ENCODE data around the gene GPC5.

GPC5 gene

DNA sequence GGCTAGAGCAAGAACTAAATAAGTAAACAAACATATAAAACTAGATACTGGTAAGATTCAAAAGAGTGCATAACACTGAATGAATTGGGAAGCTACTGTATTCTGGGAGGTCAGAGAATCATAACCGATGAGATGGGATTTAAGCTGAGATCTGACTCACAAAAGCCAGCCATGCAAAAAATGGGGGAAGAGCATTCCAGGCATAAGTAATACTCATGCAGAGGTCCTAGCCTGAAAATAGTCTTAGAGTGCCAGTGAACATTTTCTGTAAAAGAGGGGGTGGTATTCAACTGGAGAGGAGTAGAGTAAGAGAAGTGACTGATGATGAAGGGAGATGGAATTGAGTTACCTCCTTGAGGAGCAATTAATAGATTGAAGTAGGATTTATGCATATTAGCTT lies 956.2 kb downstream of the GPC5 start:
- DNase-seq (ENCODE audit: low read depth in 3 of 3): no peak

DNA sequence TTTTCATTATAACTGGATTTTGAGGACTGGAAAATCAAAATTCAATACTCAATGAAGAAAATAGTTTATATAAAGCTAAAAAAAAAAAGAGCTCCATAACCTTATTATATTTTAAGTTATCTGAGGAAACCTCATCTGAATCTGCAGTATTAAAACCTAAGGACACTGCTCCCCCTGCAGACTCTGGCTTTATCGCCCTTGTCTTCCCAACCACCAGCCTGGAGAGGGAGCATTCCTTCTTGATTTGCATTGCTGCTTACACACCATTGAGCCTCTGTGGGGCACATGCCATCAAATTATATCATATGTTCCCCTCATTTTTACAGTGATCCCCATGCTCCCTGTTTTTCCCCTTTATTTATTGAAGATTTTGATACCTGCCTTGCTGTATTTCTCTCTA lies 956.8 kb downstream of the GPC5 start:
- no peak for DNase-seq (ENCODE audit: low read depth in 3 of 3)

DNA sequence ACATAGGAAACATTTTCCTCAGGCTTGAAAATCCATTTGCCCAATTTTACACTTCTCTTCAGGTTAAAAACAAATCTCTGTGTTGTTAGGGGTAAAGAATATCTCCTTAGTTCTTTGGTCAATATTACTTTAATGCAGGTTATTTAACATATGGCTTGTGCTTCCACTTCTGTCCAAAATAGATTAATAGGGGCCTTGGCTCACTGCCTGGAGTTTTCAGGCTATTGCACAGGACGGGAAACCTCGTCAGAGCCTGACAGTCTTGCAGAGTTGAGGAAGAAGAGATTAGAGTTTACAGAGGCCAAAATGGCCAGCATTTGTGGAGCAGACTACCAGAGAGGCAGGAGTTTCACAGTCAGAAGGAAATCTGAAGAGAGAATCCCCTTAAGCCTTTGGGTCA lies 964.3 kb downstream of the GPC5 start:
- no peak for DNase-seq (ENCODE audit: low read depth in 3 of 3)

DNA sequence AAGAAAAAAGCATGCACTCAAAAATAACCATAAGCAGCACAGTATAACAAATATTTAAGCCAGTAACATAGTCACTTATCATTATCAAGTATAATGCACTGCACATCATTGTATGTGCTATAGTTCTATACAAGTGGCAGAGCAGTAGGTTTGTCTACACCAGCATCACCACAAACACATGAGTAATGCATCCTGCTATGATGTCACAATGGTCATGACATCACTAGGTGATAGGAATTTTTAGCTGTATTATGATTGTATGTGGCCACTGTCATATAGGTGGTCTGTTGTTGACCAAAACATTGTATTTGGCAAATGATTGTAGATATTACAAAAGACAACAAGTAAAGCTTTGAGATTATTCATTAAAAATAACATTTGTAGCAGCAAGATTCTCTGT lies 967.5 kb downstream of the GPC5 start:
- DNase-seq (ENCODE audit: low read depth in 3 of 3): no peak

DNA sequence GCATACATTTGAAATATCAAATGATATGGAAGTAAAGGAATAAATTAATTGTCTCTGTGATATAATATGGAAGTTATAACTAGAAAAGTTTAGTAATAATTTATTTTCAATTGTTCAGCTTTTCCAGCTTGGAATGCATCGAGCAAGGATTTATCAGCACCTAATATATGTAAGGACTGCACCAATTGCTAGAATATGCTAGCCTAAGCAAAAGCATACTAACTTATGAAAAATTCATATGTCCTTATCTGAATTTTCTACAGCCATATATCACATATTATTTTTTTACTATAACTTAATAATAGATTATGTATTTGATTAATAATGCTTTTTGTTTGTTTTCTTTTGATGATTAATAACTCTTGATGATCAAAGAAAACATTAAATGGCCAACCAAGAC lies 979.0 kb downstream of the GPC5 start:
- no peak for DNase-seq (ENCODE audit: low read depth in 3 of 3)

DNA sequence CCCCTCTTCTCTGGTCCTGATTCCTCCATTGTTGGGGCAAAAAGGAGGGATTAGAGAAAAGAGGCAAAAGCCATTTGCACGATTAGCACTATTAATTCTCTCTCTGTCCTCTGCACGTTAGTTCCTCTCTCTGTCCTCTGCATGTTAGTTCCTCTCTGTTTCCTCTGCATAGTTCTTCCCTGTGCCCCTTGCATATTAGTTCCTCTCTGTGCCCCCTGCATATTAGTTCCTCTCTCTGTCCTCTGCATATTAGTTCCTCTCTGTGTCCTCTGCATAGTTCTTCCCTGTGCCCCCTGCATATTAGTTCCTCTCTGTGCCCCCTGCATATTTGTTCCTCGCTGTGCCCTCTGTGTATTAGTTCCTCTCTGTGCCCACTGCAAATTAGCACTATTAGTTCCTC lies 981.0 kb downstream of the GPC5 start:
- no peak for DNase-seq (ENCODE audit: low read depth in 3 of 3)

DNA sequence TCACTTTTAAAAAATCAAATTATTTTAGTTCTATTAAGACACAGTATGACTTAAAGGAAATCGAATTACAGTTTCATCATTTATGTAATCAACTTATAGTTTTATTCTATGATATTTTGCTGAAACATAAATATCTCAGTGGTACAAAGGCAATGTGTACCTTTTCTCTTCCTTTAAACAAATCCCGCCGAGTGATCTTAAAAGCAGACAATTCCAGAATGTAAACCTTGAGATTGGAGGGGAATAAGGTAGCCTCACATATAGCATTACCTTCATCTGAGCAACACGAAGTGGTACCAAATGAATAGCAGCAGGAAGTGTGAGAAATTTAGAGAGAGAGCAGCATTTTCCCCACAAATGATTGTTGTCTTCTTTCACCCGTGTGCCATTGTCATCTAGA lies 986.0 kb downstream of the GPC5 start:
- DNase-seq (ENCODE audit: low read depth in 3 of 3): no peak

DNA sequence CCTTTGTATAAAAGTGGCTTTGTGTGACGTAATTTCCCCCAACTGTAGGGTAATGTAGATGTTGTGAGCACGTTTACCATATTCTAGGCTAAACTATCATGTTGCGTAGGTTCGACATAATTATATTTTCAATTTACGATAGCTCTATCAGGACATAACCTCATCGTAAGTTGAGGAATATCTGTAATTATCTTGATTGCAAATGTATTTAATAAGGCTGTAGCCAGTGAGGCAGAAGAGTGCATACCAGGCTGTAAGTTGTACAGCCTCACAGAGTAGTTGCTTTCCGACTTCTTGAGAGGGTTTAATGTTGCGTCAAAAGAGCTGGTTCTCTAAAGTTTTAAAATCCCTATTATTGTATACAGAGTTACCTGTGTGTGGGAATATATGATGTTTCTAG lies 988.8 kb downstream of the GPC5 start:
- no peak for DNase-seq (ENCODE audit: low read depth in 3 of 3)

DNA sequence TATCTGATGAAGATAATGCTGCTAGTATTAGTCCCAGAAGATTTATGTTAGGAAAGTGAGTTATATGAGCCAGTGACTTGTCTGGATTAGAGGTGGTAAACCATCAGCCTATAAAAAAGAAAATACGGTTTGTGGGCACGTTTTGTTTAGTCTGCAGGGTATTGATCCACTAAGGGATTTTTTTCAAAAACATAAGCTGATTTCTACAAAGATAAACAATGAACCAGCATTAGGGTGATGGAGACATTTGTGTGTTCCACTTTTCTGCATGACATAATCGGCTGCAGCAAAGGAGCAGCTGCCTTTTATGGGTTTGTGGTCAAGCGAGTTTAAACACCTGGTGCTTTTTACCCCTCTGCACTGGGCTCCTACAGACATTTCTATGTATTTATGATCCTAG lies 991.8 kb downstream of the GPC5 start:
- DNase-seq (ENCODE audit: low read depth in 3 of 3): no peak

DNA sequence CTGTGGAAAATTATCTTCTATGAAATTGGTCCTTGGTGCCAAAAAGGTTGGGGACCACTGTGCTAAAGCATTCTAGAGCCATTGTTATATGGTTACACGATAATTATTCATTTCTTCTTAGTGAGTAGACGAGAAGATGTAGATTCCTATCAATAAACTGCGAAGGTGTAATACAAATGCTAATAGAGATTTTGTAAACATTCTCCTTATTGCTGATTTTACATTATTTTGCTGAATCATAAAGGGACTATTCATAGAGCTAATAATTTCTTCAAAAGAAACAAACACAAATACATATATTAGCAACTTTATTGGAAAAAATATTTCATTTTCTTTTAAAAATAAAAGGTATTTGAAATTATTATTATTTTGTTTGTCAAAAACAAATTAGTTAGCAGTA lies 1005.2 kb downstream of the GPC5 start:
- DNase-seq (ENCODE audit: low read depth in 3 of 3): no peak

DNA sequence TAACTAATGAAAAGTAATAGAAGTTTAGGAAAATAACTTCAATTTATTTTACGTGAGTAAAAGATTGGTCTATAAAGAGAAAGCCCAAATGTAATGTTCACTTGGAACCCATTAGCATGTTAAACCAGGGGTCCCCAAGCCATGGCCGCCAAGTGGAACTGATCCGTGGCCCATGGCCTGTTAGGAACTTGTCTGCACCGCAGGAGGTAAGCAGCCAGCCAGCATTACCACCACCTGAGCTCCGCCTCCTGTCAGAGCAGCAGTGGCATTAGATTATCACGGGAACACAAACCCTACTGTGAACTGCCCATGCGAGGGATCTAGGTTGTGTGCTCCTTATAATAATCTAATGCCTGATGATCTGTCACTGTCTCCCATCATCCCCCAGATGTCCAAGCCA lies 1009.4 kb downstream of the GPC5 start:
- DNase-seq (ENCODE audit: low read depth in 3 of 3): no peak

DNA sequence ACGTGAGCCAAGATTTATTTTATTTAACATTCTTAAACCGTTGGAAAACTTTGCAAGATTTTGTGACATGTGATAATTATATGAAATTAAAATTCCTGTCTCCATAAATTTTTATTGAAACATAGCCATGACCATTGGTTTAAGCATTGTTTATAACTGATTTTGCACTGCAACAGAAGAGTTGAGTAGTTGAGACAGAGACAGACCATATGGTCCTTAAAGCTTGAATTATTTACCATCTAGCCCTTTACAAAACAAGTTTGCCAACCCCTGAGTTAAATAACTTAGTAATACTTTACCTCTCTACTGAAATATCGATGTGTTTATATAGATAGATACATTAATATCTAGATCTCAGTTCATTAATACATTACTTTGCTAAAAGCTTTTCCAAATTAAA lies 1014.1 kb downstream of the GPC5 start:
- no peak for DNase-seq (ENCODE audit: low read depth in 3 of 3)

DNA sequence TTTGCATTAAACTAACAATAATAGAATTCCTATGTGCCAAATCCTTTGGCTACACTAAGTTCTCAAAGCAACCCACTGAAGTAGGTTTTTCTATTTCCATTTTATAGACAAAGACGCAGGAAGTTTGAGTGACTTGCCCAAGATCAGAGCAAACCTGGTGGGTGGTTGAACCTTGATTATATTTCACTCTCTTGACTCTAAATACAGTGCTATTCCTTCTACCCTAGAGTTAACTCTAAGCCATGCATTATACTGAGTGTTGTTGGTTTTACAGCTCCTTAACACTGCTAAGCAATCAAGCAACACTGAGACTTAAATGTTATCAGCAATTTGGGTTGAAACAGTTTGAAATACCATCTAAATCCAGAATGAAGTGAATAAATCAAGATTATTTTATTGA lies 1014.6 kb downstream of the GPC5 start:
- DNase-seq (ENCODE audit: low read depth in 3 of 3): no peak

DNA sequence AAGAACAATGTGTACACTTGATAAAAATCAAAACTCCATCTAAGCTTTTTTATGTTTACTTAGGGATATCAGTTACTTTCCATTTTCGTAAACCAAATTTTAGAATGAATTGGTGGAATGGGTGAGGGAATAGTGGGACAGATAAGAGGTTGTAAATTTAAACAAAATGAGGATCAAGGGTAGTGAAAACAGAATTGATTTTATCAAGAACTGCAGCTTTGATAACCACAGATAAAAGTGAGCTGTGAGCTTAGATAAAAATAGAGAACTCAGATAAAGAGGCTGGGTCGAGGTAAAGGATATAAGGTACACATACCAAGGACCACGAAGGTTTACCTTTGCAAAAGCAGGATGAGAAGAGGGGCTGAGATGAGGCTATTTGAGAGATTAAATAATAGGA lies 1015.0 kb downstream of the GPC5 start:
- no peak for DNase-seq (ENCODE audit: low read depth in 3 of 3)

DNA sequence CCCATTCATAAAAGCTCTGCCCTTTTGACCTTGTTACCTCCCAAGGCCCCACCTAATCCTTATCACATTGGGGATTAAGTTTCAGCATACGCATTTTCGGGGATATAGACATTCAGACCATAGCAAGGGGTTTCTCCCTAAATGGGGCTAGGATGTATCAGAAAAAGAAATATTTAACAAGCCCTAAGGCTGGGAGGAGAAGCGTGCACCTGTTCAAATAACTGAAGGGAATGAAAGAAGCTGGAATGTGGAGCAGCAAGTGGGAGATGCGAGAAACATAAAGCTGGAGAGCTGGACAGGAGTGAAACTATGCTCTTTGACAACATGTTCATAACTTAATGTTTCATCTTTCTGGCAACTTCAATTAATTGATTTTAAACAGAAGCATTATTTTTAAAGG lies 1016.4 kb downstream of the GPC5 start:
- no peak for DNase-seq (ENCODE audit: low read depth in 3 of 3)

DNA sequence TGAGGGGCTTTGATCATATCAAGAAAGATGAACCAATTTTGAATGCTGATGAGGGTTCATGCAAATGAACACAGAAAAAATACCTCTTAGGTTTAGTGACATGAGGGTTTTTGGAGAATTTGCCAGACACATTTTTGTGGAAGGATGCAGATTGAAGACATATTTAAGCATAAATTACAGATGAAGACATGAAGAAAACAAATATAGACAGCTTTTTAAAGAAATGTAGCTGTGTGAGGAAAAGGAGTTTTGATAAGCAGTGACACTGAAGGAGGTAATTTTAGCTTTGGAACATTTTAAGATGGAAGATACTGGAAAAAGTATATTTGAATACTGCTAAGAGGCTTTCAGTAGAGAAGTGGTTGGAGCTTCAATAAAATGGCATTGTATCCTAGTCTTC lies 1017.4 kb downstream of the GPC5 start:
- DNase-seq (ENCODE audit: low read depth in 3 of 3): no peak

DNA sequence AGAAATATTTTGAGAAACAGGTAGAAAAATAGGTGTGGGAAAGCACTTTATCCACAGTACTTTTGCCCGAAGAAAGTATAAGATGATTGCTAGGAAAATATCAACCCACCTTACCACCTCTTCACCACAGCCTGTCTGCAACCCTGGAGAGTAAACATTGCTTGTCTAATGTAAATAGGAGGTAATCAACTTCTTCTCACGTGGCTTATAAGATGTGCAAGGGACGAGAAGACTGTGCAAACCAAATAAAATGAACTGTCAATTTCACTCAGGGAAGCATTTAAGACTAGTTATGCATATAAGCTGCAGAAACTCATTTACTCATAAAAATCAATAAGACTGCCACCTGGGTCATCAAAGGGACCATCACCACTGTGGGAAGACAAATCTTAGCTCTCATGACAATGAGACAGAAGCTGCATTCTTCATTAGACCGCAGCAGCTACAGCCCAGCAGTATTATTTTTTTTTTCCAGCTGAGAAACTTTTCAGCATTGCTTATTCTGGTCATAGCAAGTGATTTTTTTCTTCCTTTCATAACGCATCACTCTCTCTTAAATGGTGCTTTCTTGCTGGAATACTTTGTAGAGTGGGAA lies 1020.5 kb downstream of the GPC5 start:
- DNase-seq (ENCODE audit: low read depth in 3 of 3): no peak

DNA sequence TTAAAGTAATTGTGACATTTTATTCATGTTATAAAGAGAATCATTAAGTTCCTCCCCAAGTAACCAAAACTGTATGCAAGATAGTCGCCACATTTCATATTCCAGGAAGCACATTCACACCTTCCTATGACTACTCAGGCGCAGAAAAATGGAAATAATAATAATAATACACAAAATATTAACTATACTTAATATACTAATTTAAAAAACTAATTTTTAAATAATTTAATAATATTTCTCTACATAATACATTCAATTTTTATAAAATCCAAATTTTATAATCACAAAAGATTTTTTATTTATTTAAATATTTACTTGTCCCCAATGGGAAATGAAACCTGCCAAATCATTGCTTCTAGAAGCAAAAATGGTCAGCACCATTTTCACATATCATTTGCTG lies 1030.8 kb downstream of the GPC5 start:
- DNase-seq (ENCODE audit: low read depth in 3 of 3): no peak

DNA sequence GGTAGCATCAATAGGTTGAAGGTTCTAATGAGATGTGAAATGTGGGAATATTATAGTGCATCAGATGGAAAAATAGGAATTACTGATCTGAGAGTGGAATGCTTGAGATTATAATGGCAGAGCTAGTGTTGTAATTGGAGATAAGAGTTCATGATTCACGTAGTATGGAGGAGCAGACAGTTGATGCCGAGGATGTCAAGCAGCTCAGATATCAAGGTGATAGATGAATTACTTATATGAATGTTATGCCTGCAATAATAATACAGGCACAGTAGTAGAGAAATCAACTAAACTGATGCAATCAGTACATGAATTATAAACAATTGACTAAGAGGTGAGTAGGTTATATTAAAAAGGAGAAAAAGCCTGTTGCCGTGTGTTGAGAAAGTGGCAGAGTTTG lies 1035.0 kb downstream of the GPC5 start:
- no peak for DNase-seq (ENCODE audit: low read depth in 3 of 3)

DNA sequence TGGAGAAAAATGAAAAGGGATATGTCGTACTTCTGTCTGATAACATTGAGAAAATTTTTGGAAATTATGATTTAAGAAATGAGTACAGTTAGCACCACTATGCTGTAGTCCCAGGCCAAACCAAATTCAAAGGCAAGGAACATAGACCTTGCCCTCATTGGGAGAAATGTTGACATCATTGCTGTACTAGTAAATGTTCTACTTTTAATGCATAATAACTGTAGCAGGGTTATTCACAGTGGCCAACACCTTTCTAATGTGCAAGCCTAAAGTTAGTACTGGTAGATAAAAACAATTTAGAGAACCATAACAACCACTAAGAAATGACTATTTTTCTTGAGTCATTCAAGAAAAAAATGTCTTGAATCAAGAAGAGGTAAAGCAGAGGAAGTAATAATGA lies 1035.5 kb downstream of the GPC5 start:
- no peak for DNase-seq (ENCODE audit: low read depth in 3 of 3)

DNA sequence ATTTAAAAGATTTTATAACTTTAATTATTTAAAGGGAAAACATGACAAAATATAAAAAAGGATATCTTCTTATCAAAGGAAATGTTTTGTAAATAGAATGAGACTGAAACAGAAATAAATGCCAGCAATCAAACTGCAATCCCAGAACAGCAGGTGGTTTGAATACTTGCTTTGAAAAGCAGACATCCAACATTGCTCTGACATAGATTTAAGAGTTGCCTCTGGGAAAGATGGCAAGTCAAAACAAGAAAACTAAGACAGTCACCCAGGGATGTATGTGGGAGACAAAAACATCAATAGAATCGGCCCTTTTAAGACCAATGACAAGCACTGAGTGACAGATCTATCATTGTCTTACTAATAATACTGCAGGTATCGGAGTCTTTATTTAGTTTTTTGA lies 1038.5 kb downstream of the GPC5 start:
- no peak for DNase-seq (ENCODE audit: low read depth in 3 of 3)

DNA sequence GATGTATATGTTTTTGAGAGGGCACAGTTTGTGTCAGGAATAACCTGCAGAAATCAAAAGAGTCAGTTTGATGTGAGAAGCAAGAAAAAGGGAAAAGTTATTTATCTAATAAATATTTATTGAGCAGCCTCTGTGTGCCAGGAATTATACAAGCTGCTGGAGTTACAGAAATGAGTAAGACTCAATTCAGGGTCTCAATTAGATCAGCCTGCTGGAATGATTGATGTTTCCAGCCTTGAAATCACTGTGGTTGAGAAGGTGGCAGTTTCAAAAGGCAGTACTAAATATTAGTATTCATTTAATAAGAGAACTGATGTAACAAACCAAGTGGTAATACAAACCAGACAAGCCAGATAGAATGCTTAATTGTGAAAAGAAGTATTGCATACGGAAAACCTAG lies 1045.8 kb downstream of the GPC5 start:
- no peak for DNase-seq (ENCODE audit: low read depth in 3 of 3)

DNA sequence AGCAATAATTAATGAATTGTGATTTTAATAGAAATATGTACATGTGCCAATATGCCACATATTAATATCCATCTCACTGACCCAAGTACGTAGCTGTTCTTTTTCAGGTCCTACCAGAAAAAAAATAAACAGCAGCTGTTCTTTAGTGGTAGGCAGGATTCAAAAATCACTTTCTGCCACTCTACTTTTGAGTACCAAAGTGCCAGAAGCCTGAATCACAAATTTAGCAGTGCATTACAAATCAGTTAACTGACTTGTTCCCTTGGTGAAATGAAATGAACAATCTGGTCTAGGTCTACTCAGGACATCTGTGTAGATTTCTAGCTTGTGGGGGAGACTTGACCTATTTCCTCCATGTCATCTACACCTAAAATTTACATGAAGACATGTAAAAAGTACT lies 1052.6 kb downstream of the GPC5 start:
- DNase-seq (ENCODE audit: low read depth in 3 of 3): no peak

DNA sequence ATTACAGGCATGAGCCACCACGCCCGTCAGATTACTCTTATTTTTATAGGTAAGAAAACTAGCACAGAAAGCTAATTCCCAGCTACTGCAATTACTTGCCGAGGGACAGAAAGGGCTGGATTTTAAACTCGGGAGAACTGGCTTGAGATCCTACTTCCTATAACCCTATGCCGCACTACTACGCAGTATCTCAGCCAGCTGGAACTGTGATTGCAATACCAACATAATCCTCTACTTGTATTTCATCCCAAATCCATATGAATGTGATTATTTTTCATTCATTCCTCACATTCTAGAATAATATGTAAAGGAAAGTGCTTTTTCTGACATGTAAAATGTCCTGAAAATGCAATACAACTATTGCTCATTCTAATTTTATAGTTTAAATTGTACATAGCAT lies 1054.4 kb downstream of the GPC5 start:
- no peak for DNase-seq (ENCODE audit: low read depth in 3 of 3)

DNA sequence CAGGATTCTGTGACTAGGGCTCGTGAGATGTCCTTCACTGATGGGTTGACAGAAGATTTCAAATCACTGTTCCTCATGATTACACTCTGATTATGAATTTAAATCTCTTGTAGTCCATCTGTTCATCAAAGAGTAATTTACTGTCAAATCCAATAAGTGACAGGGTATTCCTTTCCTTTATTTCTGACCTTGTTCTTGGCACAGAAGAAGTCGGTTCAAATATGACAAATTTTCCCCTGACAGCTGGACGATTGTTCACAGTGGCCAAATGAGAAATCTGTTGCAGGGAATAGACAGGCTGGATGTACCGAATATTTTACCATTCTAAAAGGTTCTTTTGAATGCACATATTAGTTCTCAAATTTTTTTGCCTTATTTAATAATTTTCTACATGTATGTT lies 1060.9 kb downstream of the GPC5 start:
- DNase-seq (ENCODE audit: low read depth in 3 of 3): no peak
